Thoracic aorta (tissue), 2 donors: ENCODE results near the gene MSH2. TPM values are rescaled to one million over a fixed set of nuclear protein-coding genes. Genes with fewer than 3 reads are reported as not detected.
"Not testable (repeated sequence)": the region's sequence is repeated elsewhere in the genome, so short reads cannot be mapped to it uniquely, and the experiment has no call there.

Experiments used
- ATAC-seq: fragments of 150-250 bp; one replicate; pipeline ENCODE4 v1.8.0; 2017; ENCODE audit warnings: low read depth; ENCODE audit not compliant: insufficient number of reproducible peaks, low FRiP score
- DNase-seq: peaks from one replicate; pipeline ENCODE4 v3.0.0-alpha.2; 2020; ENCODE audit warnings: low spot score
- H3K27ac ChIP-seq, 2 donors: fragments of 200-600 bp; sonication (generic); 1 replicate in 1 of 2; 2 replicates in 1 of 2; pipeline ENCODE4 v1.5.1; 2016; ENCODE audit warnings: mild to moderate bottlenecking in 2 of 2, moderate library complexity in 2 of 2
- H3K27me3 ChIP-seq: fragments of 200-600 bp; sonication (generic); replicated peaks from 2 replicates; pipeline ENCODE4 v1.6.0; 2016; ENCODE audit warnings: mild to moderate bottlenecking; ENCODE audit not compliant: insufficient read depth
- H3K36me3 ChIP-seq: fragments of 200-600 bp; sonication (generic); one replicate; pipeline ENCODE4 v1.5.1; 2016
- H3K4me1 ChIP-seq, 2 donors: fragments of 200-600 bp; sonication (generic); 1 replicate in 1 of 2; 2 replicates in 1 of 2; pipeline versions ENCODE4 v1.5.1 to v1.6.0; 2016; ENCODE audit warnings: low read depth in 2 of 2, mild to moderate bottlenecking in 1 of 2; ENCODE audit not compliant: control insufficient read depth in 1 of 2
- H3K4me3 ChIP-seq: fragments of 200-600 bp; sonication (generic); 2 replicates; pipeline ENCODE4 v1.5.1; 2016; ENCODE audit warnings: mild to moderate bottlenecking
- H3K9me3 ChIP-seq: fragments of 200-600 bp; sonication (generic); 2 replicates; pipeline ENCODE4 v1.5.1; 2016
- total RNA-seq, 2 donors: library from RNA; depleted of rRNA; stranded (reverse); fragments of >200 nt; gene quantifications; one replicate each; pipeline versions ENCODE4 v1.1.0 to v1.2.3, GENCODE V29; 2016
- TF ChIP-seq, protein P1 (sequence below): fragments of 200-600 bp; sonication (generic); IDR thresholded peaks from one replicate; pipeline ENCODE4 v1.5.1; 2019; ENCODE audit warnings: antibody characterized with exemption

Gene MSH2
- total RNA-seq, 2 donors from 2014 or later: 4.7 to 9.6 TPM

DNA sequence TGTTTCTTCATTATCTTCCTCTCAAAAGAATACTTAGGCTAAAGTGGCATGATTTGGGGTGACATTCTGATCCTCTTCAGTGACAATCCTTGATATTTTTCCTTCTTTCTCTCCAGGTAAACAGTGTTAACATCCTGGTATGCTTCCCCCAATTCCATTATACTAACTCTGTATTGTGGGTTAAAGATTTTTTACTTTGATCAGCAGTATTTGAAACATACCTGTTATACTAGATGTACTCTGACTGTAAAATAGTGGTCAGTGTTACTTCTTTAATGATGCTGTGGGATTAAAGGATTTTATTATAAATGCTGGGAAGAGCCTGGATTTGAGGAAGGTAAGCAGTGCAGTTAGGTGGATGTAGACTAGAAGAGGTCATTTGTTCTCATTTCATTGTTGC, 48.8 kb downstream of the MSH2 start:
- TF ChIP-seq, protein P1, sequence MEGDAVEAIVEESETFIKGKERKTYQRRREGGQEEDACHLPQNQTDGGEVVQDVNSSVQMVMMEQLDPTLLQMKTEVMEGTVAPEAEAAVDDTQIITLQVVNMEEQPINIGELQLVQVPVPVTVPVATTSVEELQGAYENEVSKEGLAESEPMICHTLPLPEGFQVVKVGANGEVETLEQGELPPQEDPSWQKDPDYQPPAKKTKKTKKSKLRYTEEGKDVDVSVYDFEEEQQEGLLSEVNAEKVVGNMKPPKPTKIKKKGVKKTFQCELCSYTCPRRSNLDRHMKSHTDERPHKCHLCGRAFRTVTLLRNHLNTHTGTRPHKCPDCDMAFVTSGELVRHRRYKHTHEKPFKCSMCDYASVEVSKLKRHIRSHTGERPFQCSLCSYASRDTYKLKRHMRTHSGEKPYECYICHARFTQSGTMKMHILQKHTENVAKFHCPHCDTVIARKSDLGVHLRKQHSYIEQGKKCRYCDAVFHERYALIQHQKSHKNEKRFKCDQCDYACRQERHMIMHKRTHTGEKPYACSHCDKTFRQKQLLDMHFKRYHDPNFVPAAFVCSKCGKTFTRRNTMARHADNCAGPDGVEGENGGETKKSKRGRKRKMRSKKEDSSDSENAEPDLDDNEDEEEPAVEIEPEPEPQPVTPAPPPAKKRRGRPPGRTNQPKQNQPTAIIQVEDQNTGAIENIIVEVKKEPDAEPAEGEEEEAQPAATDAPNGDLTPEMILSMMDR: no peak
- no peak overlapping the region for H3K27ac ChIP-seq
- H3K4me3 ChIP-seq: no peak overlapping the region
- H3K27me3 ChIP-seq: no peaks in the 10 kb centered on the region
- no peaks in the 10 kb centered on the region for H3K9me3 ChIP-seq
- no peaks in the 10 kb centered on the region for H3K36me3 ChIP-seq
- ATAC-seq: no peak
- no peak for DNase-seq
- no peaks in the 10 kb centered on the region for H3K4me1 ChIP-seq

DNA sequence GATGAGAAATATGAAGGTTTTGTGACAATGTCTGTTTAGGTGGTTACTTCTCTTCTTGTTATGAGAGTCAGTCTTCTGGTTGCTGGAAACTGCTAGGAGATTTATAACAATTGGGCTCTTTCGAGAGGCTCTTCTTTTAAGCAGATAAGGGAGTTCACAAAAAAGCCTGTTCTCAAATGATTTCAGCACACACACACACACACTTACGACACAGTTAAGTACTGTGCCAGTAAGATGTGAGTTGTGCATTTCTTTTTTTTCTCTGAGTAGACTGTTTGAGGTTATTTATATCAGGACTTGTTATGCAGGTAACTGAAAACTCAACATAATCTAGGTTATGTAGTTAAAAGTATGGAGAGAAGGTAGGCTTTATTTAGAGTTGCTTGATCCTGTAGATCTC, 49.8 kb downstream of the MSH2 start:
- H3K36me3 ChIP-seq: no peaks in the 10 kb centered on the region
- TF ChIP-seq, protein P1: no peak
- no peak overlapping the region for H3K4me3 ChIP-seq
- H3K9me3 ChIP-seq: no peaks in the 10 kb centered on the region
- H3K27me3 ChIP-seq: no peaks in the 10 kb centered on the region
- H3K27ac ChIP-seq: no peak overlapping the region
- H3K4me1 ChIP-seq: no peaks in the 10 kb centered on the region
- ATAC-seq: no peak
- no peak for DNase-seq

DNA sequence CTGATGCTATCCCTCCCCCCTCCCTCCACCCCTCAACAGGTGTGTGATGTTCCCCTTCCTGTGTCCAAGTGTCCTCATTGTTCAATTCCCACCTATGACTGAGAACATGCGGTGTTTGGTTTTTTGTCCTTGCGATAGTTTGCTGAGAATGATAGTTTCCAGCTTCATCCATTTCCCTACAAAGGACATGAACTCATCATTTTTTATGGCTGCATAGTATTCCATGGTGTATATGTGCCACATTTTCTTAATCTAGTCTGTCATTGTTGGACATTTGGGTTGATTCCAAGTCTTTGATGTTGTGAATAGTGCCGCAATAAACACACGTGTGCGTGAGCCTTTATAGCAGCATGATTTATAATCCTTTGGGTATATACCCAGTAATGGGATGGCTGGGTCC, 51.9 kb downstream of the MSH2 start:
- DNase-seq, H3K4me1 ChIP-seq, H3K36me3 ChIP-seq: not testable (repeated sequence)

DNA sequence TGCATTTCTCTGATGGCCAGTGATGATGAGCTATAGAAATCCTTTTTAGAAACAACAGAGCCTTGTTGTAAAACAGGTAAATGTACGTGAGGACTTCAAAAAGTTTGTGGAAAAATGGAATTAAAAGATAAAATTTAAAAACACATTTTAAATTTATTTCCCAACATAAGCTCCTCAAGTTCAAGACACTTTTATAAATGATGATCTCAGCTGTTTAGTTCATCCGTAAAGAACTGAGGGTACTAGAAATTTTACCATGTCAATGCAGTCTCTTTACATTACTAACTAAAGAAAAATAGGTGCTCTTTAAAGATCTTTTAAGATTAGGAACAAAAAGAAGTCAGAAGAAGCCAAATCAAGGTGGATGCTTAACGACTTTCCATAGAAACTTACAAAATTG, 52.5 kb downstream of the MSH2 start:
- Histone ChIP-seq H3K9me3 (no peaks in the 10 kb centered on the region), H3K4me1 (no peaks in the 10 kb centered on the region), H3K27ac (no peak overlapping the region), H3K27me3 (no peaks in the 10 kb centered on the region), H3K36me3 (no peaks in the 10 kb centered on the region), H3K4me3 (no peak overlapping the region)
- TF ChIP-seq, protein P1: no peak
- ATAC-seq (no peak), DNase-seq (no peak)

More for the DNA sequence above, 51.9 kb downstream of the MSH2 start:
- H3K27me3 ChIP-seq, ATAC-seq, H3K4me3 ChIP-seq, H3K27ac ChIP-seq, H3K9me3 ChIP-seq: not testable (repeated sequence)

DNA sequence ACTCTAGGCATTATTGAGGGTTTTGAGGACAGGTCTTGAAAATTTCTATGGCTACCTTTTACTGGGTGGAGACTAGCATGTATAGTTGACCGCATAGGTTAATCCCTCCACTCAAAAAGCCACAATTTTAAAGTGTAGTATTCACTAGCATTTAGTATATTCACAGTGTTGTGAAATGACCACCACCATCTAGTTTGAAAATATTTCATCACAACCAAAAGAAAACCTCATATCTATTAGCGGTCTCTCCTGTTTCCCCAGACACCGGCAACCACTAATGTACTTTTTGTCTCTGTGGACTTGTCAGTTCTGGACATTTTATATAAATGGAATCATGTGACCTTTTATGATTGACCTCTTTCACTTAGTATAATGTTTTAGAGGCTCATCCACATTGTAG, 53.9 kb downstream of the MSH2 start:
- TF ChIP-seq, protein P1: no peak
- no peak for DNase-seq
- Histone ChIP-seq H3K27ac (no peak overlapping the region), H3K36me3 (no peaks in the 10 kb centered on the region), H3K9me3 (no peaks in the 10 kb centered on the region), H3K4me3 (no peak overlapping the region), H3K27me3 (no peaks in the 10 kb centered on the region), H3K4me1 (no peaks in the 10 kb centered on the region)
- no peak for ATAC-seq

DNA sequence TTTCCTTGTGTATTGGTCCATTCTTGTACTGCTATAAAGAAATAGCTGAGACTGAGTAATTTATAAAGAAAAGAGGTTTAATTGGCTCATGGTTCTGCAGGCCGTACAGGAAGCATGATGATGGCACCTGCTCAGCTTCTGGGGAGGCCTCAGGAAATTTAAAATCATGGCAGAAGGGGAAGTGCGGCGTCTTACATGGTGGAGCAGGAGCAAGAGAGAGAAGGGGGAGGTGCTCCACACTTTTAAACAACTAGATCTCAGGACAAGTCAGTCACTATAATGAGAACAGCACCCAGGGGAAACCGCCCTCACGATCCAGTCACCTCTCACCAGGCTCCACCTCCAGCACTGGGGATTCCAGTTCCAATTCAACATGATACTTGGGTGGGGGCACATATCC, 54.3 kb downstream of the MSH2 start:
- Histone ChIP-seq H3K4me1 (no peaks in the 10 kb centered on the region), H3K27ac (no peak overlapping the region), H3K9me3 (no peaks in the 10 kb centered on the region), H3K36me3 (no peaks in the 10 kb centered on the region), H3K4me3 (no peak overlapping the region), H3K27me3 (no peaks in the 10 kb centered on the region)
- TF ChIP-seq, protein P1: no peak
- ATAC-seq: no peak
- no peak for DNase-seq
